Gastrocnemius medialis (tissue), 4 donors: ENCODE measurements around the gene BRAT1.

ENCODE experiments used
- CTCF ChIP-seq, 5 experiments: fragments of 450-650 bp in 3 of 5; fragments of 200-600 bp in 2 of 5; sonication (generic) in 2 of 5; IDR thresholded peaks in 4 of 5; conservative IDR thresholded peaks in 1 of 5; 1 replicate in 4 of 5; 2 replicates in 1 of 5; pipeline ENCODE4 v1.5.1; 2016 to 2019; ENCODE audit warnings: antibody characterized with exemption in 5 of 5, mild to moderate bottlenecking in 3 of 5, moderate library complexity in 3 of 5
- POLR2A ChIP-seq, 2 donors: fragments of 450-650 bp; IDR thresholded peaks; one replicate each; pipeline ENCODE4 v1.6.1; 2017; ENCODE audit warnings: antibody characterized with exemption in 2 of 2, mild to moderate bottlenecking in 2 of 2, moderate library complexity in 2 of 2

GRCh38 chr7:2525658-2526630 is 29.4 kb downstream of the BRAT1 start:
- TF ChIP-seq CTCF (IDR thresholded peaks at IDR 0.05 in 4 of 5, conservative IDR thresholded peaks at IDR 0.05 in 1 of 5), result no peak
- no peak for TF ChIP-seq POLR2A (IDR thresholded peaks at IDR 0.05)
